Activated T-helper 17 cell treated with anti-CD3 and anti-CD28 coated beads, Interleukin-2, amount 50 U/mL, for 72 hours (primary cell): Measurements from ENCODE around the gene MC4R. TPM values are rescaled to one million over a fixed set of nuclear protein-coding genes. Genes with fewer than 3 reads are reported as not detected.

Experiments
- ATAC-seq: fragments of 150-1000 bp; cut with Tn5 transposase; replicated peaks from 2 replicates; pipeline ENCODE4 v1.10.0; 2021; ENCODE audit warnings: mild to moderate bottlenecking, moderate library complexity
- H3K27ac Mint-ChIP-seq: one replicate; pipeline ENCODE4 v1.8.0; 2022; ENCODE audit warnings: mixed read lengths
- H3K27me3 Mint-ChIP-seq: one replicate; pipeline ENCODE4 v1.8.0; 2022; ENCODE audit warnings: mixed read lengths
- H3K36me3 Mint-ChIP-seq: one replicate; pipeline ENCODE4 v1.8.0; 2022; ENCODE audit warnings: low read depth, mild to moderate bottlenecking, mixed read lengths
- H3K4me1 Mint-ChIP-seq: one replicate; pipeline ENCODE4 v1.8.0; 2022; ENCODE audit warnings: mixed read lengths
- H3K4me3 Mint-ChIP-seq: one replicate; pipeline ENCODE4 v1.8.0; 2022; ENCODE audit warnings: mild to moderate bottlenecking, mixed read lengths
- H3K9me3 Mint-ChIP-seq: one replicate; pipeline ENCODE4 v1.8.0; 2022; ENCODE audit warnings: mixed read lengths
- total RNA-seq, 2 donors: library from RNA; stranded (reverse); gene quantifications; one replicate each; pipeline ENCODE4 v1.2.3, GENCODE V29; 2022

MC4R gene
- total RNA-seq, 2 donors from 2014 or later: not detected

GRCh38 chr18:60372132-60372531, 443 bp downstream of the MC4R start:
- Mint-ChIP-seq H3K9me3 (peaks cover 4% of the 10 kb centered on the region), H3K27me3 (no peaks in the 10 kb centered on the region), H3K36me3 (no peaks in the 10 kb centered on the region), H3K27ac (no peak overlapping the region), H3K4me1 (no peaks in the 10 kb centered on the region), H3K4me3 (no peak overlapping the region)
- ATAC-seq: no peak

GRCh38 chr18:60358516-60358915, 14.1 kb downstream of the MC4R start:
- Mint-ChIP-seq H3K4me3 (no peak overlapping the region), H3K36me3 (no peaks in the 10 kb centered on the region), H3K9me3 (peaks cover 6% of the 10 kb centered on the region), H3K4me1 (no peaks in the 10 kb centered on the region), H3K27me3 (no peaks in the 10 kb centered on the region), H3K27ac (no peak overlapping the region)
- ATAC-seq: no peak

- Mint-ChIP-seq H3K27ac (no peak overlapping the region), H3K27me3 (no peaks in the 10 kb centered on the region), H3K4me1 (no peaks in the 10 kb centered on the region), H3K9me3 (peaks cover 5% of the 10 kb centered on the region), H3K36me3 (no peaks in the 10 kb centered on the region), H3K4me3 (no peak overlapping the region)
- no peak for ATAC-seq
These were observed 21.6 kb downstream of the MC4R start for GRCh38 chr18:60350941-60351340.

- H3K27ac Mint-ChIP-seq: no peak overlapping the region
- H3K4me3 Mint-ChIP-seq: no peak overlapping the region
- no peaks in the 10 kb centered on the region for H3K36me3 Mint-ChIP-seq
- no peak for ATAC-seq
- H3K27me3 Mint-ChIP-seq: no peaks in the 10 kb centered on the region
- H3K4me1 Mint-ChIP-seq: no peaks in the 10 kb centered on the region
- H3K9me3 Mint-ChIP-seq: peaks cover 5% of the 10 kb centered on the region
These were observed 22.4 kb downstream of the MC4R start for GRCh38 chr18:60350150-60350549.

- no peak for ATAC-seq
- H3K4me1 Mint-ChIP-seq: no peaks in the 10 kb centered on the region
- H3K27ac Mint-ChIP-seq: no peak overlapping the region
- H3K36me3 Mint-ChIP-seq: no peaks in the 10 kb centered on the region
- peaks cover 5% of the 10 kb centered on the region for H3K9me3 Mint-ChIP-seq
- H3K27me3 Mint-ChIP-seq: no peaks in the 10 kb centered on the region
- no peak overlapping the region for H3K4me3 Mint-ChIP-seq
These were observed 25.0 kb downstream of the MC4R start for GRCh38 chr18:60347526-60348045.

- Mint-ChIP-seq H3K27ac (no peak overlapping the region), H3K4me3 (no peak overlapping the region), H3K4me1 (no peaks in the 10 kb centered on the region), H3K27me3 (no peaks in the 10 kb centered on the region), H3K36me3 (no peaks in the 10 kb centered on the region), H3K9me3 (peaks cover 15% of the 10 kb centered on the region)
- no peak for ATAC-seq
These were observed 33.6 kb downstream of the MC4R start for GRCh38 chr18:60339018-60339417.

- no peak for ATAC-seq
- no peaks in the 10 kb centered on the region for H3K4me1 Mint-ChIP-seq
- no peak overlapping the region for H3K4me3 Mint-ChIP-seq
- peaks cover 8% of the 10 kb centered on the region for H3K9me3 Mint-ChIP-seq
- no peaks in the 10 kb centered on the region for H3K27me3 Mint-ChIP-seq
- no peaks in the 10 kb centered on the region for H3K36me3 Mint-ChIP-seq
- H3K27ac Mint-ChIP-seq: no peak overlapping the region
These were observed 40.7 kb downstream of the MC4R start for GRCh38 chr18:60331890-60332289.

- H3K27me3 Mint-ChIP-seq: no peaks in the 10 kb centered on the region
- no peak overlapping the region for H3K27ac Mint-ChIP-seq
- no peaks in the 10 kb centered on the region for H3K36me3 Mint-ChIP-seq
- ATAC-seq: no peak
- peaks cover under 1% of the 10 kb centered on the region for H3K9me3 Mint-ChIP-seq
- no peak overlapping the region for H3K4me3 Mint-ChIP-seq
- no peaks in the 10 kb centered on the region for H3K4me1 Mint-ChIP-seq
These were observed 43.4 kb downstream of the MC4R start for GRCh38 chr18:60329131-60329530.

GRCh38 chr18:60327880-60328279, 44.7 kb downstream of the MC4R start:
- no peak for ATAC-seq
- Mint-ChIP-seq H3K27me3 (no peaks in the 10 kb centered on the region), H3K27ac (no peak overlapping the region), H3K4me3 (no peak overlapping the region), H3K9me3 (no peaks in the 10 kb centered on the region), H3K36me3 (no peaks in the 10 kb centered on the region), H3K4me1 (no peaks in the 10 kb centered on the region)

GRCh38 chr18:60322591-60322990, 50.0 kb downstream of the MC4R start:
- no peaks in the 10 kb centered on the region for H3K27me3 Mint-ChIP-seq
- H3K4me3 Mint-ChIP-seq: no peak overlapping the region
- H3K4me1 Mint-ChIP-seq: no peaks in the 10 kb centered on the region
- no peak overlapping the region for H3K27ac Mint-ChIP-seq
- no peak for ATAC-seq
- H3K36me3 Mint-ChIP-seq: no peaks in the 10 kb centered on the region
- H3K9me3 Mint-ChIP-seq: peaks cover 11% of the 10 kb centered on the region
